Measurements from ENCODE around the gene MMP23B.

DNA sequence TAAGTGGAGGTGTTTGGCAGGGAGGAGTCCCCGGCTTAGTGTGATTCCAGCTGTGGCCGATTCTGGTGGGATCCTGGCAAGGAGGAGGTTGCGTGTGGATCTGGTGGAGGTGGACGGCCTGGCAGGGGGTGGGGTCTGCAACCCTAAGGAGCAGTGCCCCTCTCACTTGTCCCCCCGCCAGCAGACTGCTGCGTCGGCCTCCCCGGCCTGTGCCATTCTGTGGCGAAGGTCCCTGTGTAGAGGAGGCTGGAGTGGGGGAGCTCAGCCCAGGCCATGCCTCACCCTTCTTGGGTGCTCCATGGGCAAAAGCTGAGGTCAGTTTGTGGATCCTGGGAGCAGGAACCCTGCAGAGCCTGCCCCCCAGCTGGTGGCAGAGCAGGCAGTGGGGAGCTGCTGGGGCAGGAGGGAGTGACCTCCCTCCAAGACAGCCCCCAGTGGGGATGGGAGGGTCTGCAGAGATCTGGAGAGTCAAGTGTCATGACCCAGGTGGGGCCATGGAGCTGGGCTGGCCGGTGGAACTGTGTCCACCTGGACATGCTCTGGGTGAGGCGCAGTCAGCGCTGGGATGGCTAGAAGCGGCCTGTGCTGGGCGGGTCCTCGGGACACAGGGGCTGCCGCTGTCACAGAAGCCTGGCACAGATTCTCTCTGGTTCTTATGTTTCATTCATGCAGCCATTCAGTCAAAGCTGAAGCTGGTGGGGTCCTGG, 11.4 kb upstream of the MMP23B start:
- TF ChIP-seq POLR2A (IDR thresholded peaks at IDR 0.05), result no peak
- TF ChIP-seq, protein P1, sequence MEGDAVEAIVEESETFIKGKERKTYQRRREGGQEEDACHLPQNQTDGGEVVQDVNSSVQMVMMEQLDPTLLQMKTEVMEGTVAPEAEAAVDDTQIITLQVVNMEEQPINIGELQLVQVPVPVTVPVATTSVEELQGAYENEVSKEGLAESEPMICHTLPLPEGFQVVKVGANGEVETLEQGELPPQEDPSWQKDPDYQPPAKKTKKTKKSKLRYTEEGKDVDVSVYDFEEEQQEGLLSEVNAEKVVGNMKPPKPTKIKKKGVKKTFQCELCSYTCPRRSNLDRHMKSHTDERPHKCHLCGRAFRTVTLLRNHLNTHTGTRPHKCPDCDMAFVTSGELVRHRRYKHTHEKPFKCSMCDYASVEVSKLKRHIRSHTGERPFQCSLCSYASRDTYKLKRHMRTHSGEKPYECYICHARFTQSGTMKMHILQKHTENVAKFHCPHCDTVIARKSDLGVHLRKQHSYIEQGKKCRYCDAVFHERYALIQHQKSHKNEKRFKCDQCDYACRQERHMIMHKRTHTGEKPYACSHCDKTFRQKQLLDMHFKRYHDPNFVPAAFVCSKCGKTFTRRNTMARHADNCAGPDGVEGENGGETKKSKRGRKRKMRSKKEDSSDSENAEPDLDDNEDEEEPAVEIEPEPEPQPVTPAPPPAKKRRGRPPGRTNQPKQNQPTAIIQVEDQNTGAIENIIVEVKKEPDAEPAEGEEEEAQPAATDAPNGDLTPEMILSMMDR (IDR thresholded peaks at IDR 0.05), result no peak

Measured in uterus (tissue), 2 donors.